K562 (cell line): ENCODE data around the gene HEMK1. TPM values are rescaled to one million over a fixed set of nuclear protein-coding genes. Genes with fewer than 3 reads are reported as not detected.
A peak's percentile ranks its signal among the peaks of the same experiment; 100 is the strongest.

Experiments
- ATAC-seq: fragments of 200-7000 bp; cut with Tn5 transposase; 3 replicates; pipeline ENCODE4 v1.9.1; 2020; ENCODE audit warnings: moderate library complexity
- BruUV-seq: library from RNA; stranded (reverse); fragments of 400-500 nt; replicated peaks from 2 replicates; lab custom pipeline; 2021; lab: Mats Ljungman, UMichigan
- CTCF ChIA-PET: fragments of 300-600 bp; formaldehyde crosslinking; extraction: SDS; loops from one replicate; lab custom pipeline; 2021; ENCODE audit warnings: low intra/inter-chr PET ratio; lab: Yijun Ruan, JAX
- POLR2A ChIA-PET: fragments of 300-600, 350-650 bp; sonication (Branson Sonifier 250); formaldehyde crosslinking; extraction: SDS; loops from one replicate; lab custom pipeline; 2021; ENCODE audit warnings: antibody characterized with exemption, inconsistent platforms; lab: Yijun Ruan, JAX
- DNase-seq, 4 experiments: peaks; one replicate each; pipeline versions ENCODE4 v3.0.0 to v3.0.0-alpha.2; 2011 to 2018; ENCODE audit warnings: low spot score in 3 of 4, mixed read lengths in 3 of 4; ENCODE audit errors: extremely low read depth in 1 of 4
- FAIRE-seq: peaks from 2 replicates; lab custom pipeline; 2011; peaks lifted over from hg19 to GRCh38; lab: Jason Lieb, UNC
- H2AFZ ChIP-seq: 2 replicates; pipeline ENCODE4 v1.6.0; 2011; ENCODE audit warnings: low read depth, low read length, control low read depth, inconsistent platforms
- H3K27ac ChIP-seq: fragments of 200-600 bp; 3 replicates; pipeline ENCODE4 v1.8.0; 2011; ENCODE audit warnings: low read depth, mild to moderate bottlenecking, control low read depth, inconsistent platforms, low read length, moderate library complexity, mixed read lengths; ENCODE audit errors: extremely low read depth
- H3K27me3 ChIP-seq, 2 experiments: fragments of 300-600 bp in 1 of 2; 2 replicates in 1 of 2; 3 replicates in 1 of 2; pipeline versions ENCODE4 v1.6.0 to v1.8.0; 2011; ENCODE audit warnings: inconsistent platforms in 2 of 2, low read length in 2 of 2, mild to moderate bottlenecking in 1 of 2, mixed read lengths in 1 of 2, moderate library complexity in 1 of 2; ENCODE audit not compliant: control insufficient read depth in 2 of 2, insufficient read depth in 2 of 2
- H3K36me3 ChIP-seq: fragments of 300-600 bp; 3 replicates; pipeline ENCODE4 v1.8.0; 2011; ENCODE audit warnings: mild to moderate bottlenecking, low read length, inconsistent platforms; ENCODE audit not compliant: control insufficient read depth, insufficient read depth
- H3K4me1 ChIP-seq, 2 experiments: fragments of 200-600 bp in 1 of 2; replicated peaks in 1 of 2; 2 replicates in 1 of 2; 3 replicates in 1 of 2; pipeline versions ENCODE4 v1.5.1 to v1.8.0; 2011; ENCODE audit warnings: inconsistent platforms in 2 of 2, low read length in 2 of 2, mild to moderate bottlenecking in 1 of 2, mixed read lengths in 1 of 2, moderate library complexity in 1 of 2; ENCODE audit not compliant: control insufficient read depth in 2 of 2, insufficient read depth in 2 of 2
- H3K4me2 ChIP-seq: 2 replicates; pipeline ENCODE4 v1.6.1; 2011; ENCODE audit warnings: low read length, control low read depth, inconsistent platforms, mixed read lengths; ENCODE audit not compliant: insufficient read depth
- H3K4me3 ChIP-seq: fragments of 200-600 bp; sonication (generic), shearing (Covaris generic); 2 replicates; pipeline ENCODE4 v1.5.1; 2016; ENCODE audit warnings: control low read depth, inconsistent platforms
- H3K79me2 ChIP-seq: fragments of 200-600 bp; 3 replicates; pipeline ENCODE4 v1.8.0; 2011; ENCODE audit warnings: low read length, inconsistent platforms; ENCODE audit not compliant: control insufficient read depth, insufficient read depth
- H3K9ac ChIP-seq, 2 experiments: 2 replicates each; pipeline versions ENCODE4 v1.6.0 to v1.6.1; 2011; ENCODE audit warnings: low read depth in 2 of 2, low read length in 2 of 2, control low read depth in 1 of 2, inconsistent platforms in 1 of 2, mild to moderate bottlenecking in 1 of 2, mixed read lengths in 1 of 2; ENCODE audit not compliant: insufficient read depth in 1 of 2
- H3K9me1 ChIP-seq: one replicate; pipeline ENCODE4 v1.6.0; 2011; ENCODE audit warnings: inconsistent platforms, mild to moderate bottlenecking, low read length, moderate library complexity; ENCODE audit not compliant: control insufficient read depth, insufficient read depth
- H3K9me3 ChIP-seq: replicated peaks from 2 replicates; pipeline ENCODE4 v1.5.1; 2011; ENCODE audit warnings: low read depth, low read length, inconsistent platforms; ENCODE audit not compliant: control insufficient read depth, insufficient read depth
- H4K20me1 ChIP-seq: replicated peaks from 2 replicates; pipeline ENCODE4 v1.6.1; 2011; ENCODE audit warnings: low read length, inconsistent platforms, mixed read lengths; ENCODE audit not compliant: control insufficient read depth, insufficient read depth
- DDX20 ChIP-seq: fragments of 450-650 bp; IDR thresholded peaks from 2 replicates; pipeline ENCODE4 v1.6.1; 2016; ENCODE audit warnings: missing genetic modification characterization, low read depth, mild to moderate bottlenecking, missing compliant biosample characterization, moderate library complexity
- SRSF9 ChIP-seq: fragments of 200-400 bp; formaldehyde crosslinking; IDR thresholded peaks from 2 replicates; pipeline ENCODE4 v1.6.1; 2017; ENCODE audit warnings: low read depth, low read length, borderline replicate concordance
- ZBTB12 ChIP-seq: fragments of 250-450 bp; sonication (Bioruptor Pico); IDR thresholded peaks from 2 replicates; pipeline ENCODE4 v1.4.0; 2020
- WGBS: fragments of 100-300 bp; shearing (Covaris generic); methylation state at CpG from one replicate; pipeline ENCODE4 v1.1.6; 2016; ENCODE audit warnings: low coverage, mixed read lengths; ENCODE audit not compliant: insufficient coverage; ENCODE audit errors: missing lambda C conversion rate; 5-methylcytosine and 5-hydroxymethylcytosine counted together
- in situ Hi-C: fragments of 300-500 bp; cut with MboI; formaldehyde crosslinking; loops from 4 replicates; pipeline ENCODE4 v1.15.0; 2018; ENCODE audit warnings: inconsistent platforms, mixed read lengths
- intact Hi-C: fragments of 100-400 bp; cut with micrococcal nuclease; formaldehyde crosslinking; loops from 2 replicates; pipeline ENCODE4 v1.14.2; 2022
- polyA plus RNA-seq, 8 experiments: library from polyadenylated mRNA; depleted of rRNA in 4 of 8; stranded (reverse) in 5 of 8; unstranded in 3 of 8; fragments of >200 nt; fragmentation: Nextera tagmentation in 2 of 8; fragmentation: Illumina TruSeq in 1 of 8; extraction: Ambion mirVana in 2 of 8; extraction: Trizol in 1 of 8; gene quantifications; 2 replicates each; pipeline versions ENCODE4 v1.2.1 to v1.2.3, GENCODE V29; 2011 to 2014; ENCODE audit warnings: inconsistent platforms in 1 of 8, missing spikeins in 1 of 8
- total RNA-seq, 7 experiments: library from RNA; depleted of rRNA in 6 of 7; stranded (reverse); fragments of >200 nt in 6 of 7; fragmentation: Illumina TruSeq in 2 of 7; extraction: Trizol in 2 of 7; gene quantifications; 2 replicates each; pipeline versions ENCODE4 v1.2.1 to v1.2.3, GENCODE V29; 2011 to 2021; ENCODE audit warnings: low replicate concordance in 1 of 7
- TF ChIP-seq, protein P1 (sequence below): fragments of 450-650 bp; formaldehyde crosslinking; IDR thresholded peaks from 2 replicates; pipeline ENCODE4 v1.4.0; 2020; ENCODE audit warnings: mild to moderate bottlenecking, mixed read lengths
- TF ChIP-seq, protein P2 (sequence below): sonication (generic); formaldehyde crosslinking; IDR thresholded peaks from 2 replicates; pipeline ENCODE4 v1.8.0; 2022; ENCODE audit warnings: mild to moderate bottlenecking, missing genetic modification reagents, borderline replicate concordance

HEMK1 gene
- total and polyA plus RNA-seq, 9 of the 15 experiments (the other 6 are each of a cell fraction or from before 2014, with no cell fraction given): 2.0 to 16.8 (median 11.4) TPM

DNA sequence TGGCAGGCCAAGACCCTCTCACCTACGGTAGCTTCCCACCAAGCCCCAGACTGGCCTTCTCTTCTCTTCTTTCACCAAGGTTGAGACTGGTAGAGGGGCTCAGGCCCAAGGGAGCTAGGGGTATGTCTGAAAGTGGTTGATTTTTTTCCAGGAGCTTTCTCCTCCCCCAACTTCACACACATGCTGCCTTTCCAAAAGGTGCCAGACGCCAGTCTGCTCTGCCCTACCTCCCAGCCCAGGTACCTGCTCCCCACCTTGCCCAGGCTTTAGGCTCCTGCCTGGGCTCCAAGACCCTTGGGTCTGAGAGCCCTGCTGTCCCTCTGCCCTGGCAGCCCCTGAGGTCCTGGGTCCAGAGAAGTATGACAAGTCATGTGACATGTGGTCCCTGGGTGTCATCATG is 76.1 kb downstream of the HEMK1 start:
- in situ Hi-C loops: loop anchor here (25.0 kb wide), 1 partner anchor 1042 kb away; no protein-coding TSS in a partner anchor
- Histone ChIP-seq H3K9ac (no peak overlapping the region), H3K4me3 (no peak overlapping the region), H3K4me1 (peaks cover 0 to 4% of the 10 kb centered on the region in 2 experiments; a peak in 2 of 5 replicates), H3K27me3 (no peaks in the 10 kb centered on the region), H3K4me2 (no peak overlapping the region), H2AFZ (no peak overlapping the region), H4K20me1 (no peaks in the 10 kb centered on the region), H3K79me2 (no peaks in the 10 kb centered on the region), H3K9me3 (no peaks in the 10 kb centered on the region), H3K9me1 (no peaks in the 10 kb centered on the region), H3K27ac (no peak overlapping the region), H3K36me3 (peaks cover 66% of the 10 kb centered on the region; the same call in 2 of the 3 replicates)
- no peak for ATAC-seq
- DNase-seq: no peak
- 80% methylated on average over 1 of the region's 2 CpGs for WGBS
- POLR2A ChIA-PET: no interaction called here
- intact Hi-C loops: no loop called here
- BruUV-seq: no TSS peak
- CTCF ChIA-PET: no interaction called here
- FAIRE-seq: no peak
- TF ChIP-seq, protein P1, sequence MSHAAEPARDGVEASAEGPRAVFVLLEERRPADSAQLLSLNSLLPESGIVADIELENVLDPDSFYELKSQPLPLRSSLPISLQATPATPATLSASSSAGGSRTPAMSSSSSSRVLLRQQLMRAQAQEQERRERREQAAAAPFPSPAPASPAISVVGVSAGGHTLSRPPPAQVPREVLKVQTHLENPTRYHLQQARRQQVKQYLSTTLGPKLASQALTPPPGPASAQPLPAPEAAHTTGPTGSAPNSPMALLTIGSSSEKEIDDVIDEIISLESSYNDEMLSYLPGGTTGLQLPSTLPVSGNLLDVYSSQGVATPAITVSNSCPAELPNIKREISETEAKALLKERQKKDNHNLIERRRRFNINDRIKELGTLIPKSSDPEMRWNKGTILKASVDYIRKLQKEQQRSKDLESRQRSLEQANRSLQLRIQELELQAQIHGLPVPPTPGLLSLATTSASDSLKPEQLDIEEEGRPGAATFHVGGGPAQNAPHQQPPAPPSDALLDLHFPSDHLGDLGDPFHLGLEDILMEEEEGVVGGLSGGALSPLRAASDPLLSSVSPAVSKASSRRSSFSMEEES (CRISPR knock-in tag): peak; percentile 19; the same call in 1 of the 2 replicates
- TF ChIP-seq DDX20 (no peak), ZBTB12 (CRISPR knock-in tag) (no peak), SRSF9 (no peak)
- TF ChIP-seq, protein P2, sequence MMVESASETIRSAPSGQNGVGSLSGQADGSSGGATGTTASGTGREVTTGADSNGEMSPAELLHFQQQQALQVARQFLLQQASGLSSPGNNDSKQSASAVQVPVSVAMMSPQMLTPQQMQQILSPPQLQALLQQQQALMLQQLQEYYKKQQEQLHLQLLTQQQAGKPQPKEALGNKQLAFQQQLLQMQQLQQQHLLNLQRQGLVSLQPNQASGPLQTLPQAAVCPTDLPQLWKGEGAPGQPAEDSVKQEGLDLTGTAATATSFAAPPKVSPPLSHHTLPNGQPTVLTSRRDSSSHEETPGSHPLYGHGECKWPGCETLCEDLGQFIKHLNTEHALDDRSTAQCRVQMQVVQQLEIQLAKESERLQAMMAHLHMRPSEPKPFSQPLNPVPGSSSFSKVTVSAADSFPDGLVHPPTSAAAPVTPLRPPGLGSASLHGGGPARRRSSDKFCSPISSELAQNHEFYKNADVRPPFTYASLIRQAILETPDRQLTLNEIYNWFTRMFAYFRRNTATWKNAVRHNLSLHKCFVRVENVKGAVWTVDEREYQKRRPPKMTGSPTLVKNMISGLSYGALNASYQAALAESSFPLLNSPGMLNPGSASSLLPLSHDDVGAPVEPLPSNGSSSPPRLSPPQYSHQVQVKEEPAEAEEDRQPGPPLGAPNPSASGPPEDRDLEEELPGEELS (CRISPR knock-in tag): no peak

Other genes with a start within 250 kb of the HEMK1 start
Only the 7 nearest of the 12 such genes appear.
- 13.8 and 18.8 TPM in 2 replicates for gene CYB561D2, start 218.7 kb upstream of the HEMK1 start, total RNA-seq (2014; rRNA removed)
- gene CYB561D2, start 218.7 kb upstream of the HEMK1 start, total RNA-seq (2014; rRNA removed; fragmentation: Illumina TruSeq; extraction: Trizol): 5.1 and 8.9 TPM in 2 replicates
- 9.4 and 10.0 TPM in 2 replicates for gene CYB561D2, start 218.7 kb upstream of the HEMK1 start, total RNA-seq (2015; rRNA removed; fragmentation: Illumina TruSeq; extraction: Trizol)
- 13.6 and 15.1 TPM in 2 replicates for gene CYB561D2, start 218.7 kb upstream of the HEMK1 start, total RNA-seq (2021)
- 12.3 and 15.3 TPM in 2 replicates for gene CYB561D2, start 218.7 kb upstream of the HEMK1 start, polyA plus RNA-seq (2011; rRNA removed)
- 6.4 and 10.0 TPM in 2 replicates for gene CYB561D2, start 218.7 kb upstream of the HEMK1 start, polyA plus RNA-seq (2014; fragmentation: Illumina TruSeq; extraction: Trizol)
- gene CYB561D2, start 218.7 kb upstream of the HEMK1 start, polyA plus RNA-seq (2014; fragmentation: Nextera tagmentation; extraction: Ambion mirVana): 1 to 10 TPM; 4.2 to 9.1 TPM
- gene CYB561D2, start 218.7 kb upstream of the HEMK1 start, polyA plus RNA-seq (2014; rRNA removed): 13.6 and 16.6 TPM in 2 replicates
- gene TMEM115, start 210.0 kb upstream of the HEMK1 start, total RNA-seq (2014; rRNA removed): 26.9 and 31.3 TPM in 2 replicates
- 4.0 and 5.9 TPM in 2 replicates for gene TMEM115, start 210.0 kb upstream of the HEMK1 start, total RNA-seq (2014; rRNA removed; fragmentation: Illumina TruSeq; extraction: Trizol)
- gene TMEM115, start 210.0 kb upstream of the HEMK1 start, total RNA-seq (2015; rRNA removed; fragmentation: Illumina TruSeq; extraction: Trizol): 14.1 and 14.4 TPM in 2 replicates
- 22.5 and 24.8 TPM in 2 replicates for gene TMEM115, start 210.0 kb upstream of the HEMK1 start, total RNA-seq (2021)
- 8.3 and 13.0 TPM in 2 replicates for gene TMEM115, start 210.0 kb upstream of the HEMK1 start, polyA plus RNA-seq (2011; rRNA removed)
- gene TMEM115, start 210.0 kb upstream of the HEMK1 start, polyA plus RNA-seq (2014; fragmentation: Illumina TruSeq; extraction: Trizol): 16.3 and 16.5 TPM in 2 replicates
- gene TMEM115, start 210.0 kb upstream of the HEMK1 start, polyA plus RNA-seq (2014; fragmentation: Nextera tagmentation; extraction: Ambion mirVana): 1 to 10 TPM; 1.6 to 2.7 TPM
- gene TMEM115, start 210.0 kb upstream of the HEMK1 start, polyA plus RNA-seq (2014; rRNA removed): 17.1 and 17.3 TPM in 2 replicates
- 0.36 TPM in 1 of 2 replicates, not detected in the other for gene CACNA2D2, start 65.9 kb upstream of the HEMK1 start, total RNA-seq (2014; rRNA removed)
- 0.15 TPM in 1 of 2 replicates, not detected in the other for gene CACNA2D2, start 65.9 kb upstream of the HEMK1 start, total RNA-seq (2014; rRNA removed; fragmentation: Illumina TruSeq; extraction: Trizol)
- 0.08 and 0.11 TPM in 2 replicates for gene CACNA2D2, start 65.9 kb upstream of the HEMK1 start, total RNA-seq (2015; rRNA removed; fragmentation: Illumina TruSeq; extraction: Trizol)
- 0.36 and 0.58 TPM in 2 replicates for gene CACNA2D2, start 65.9 kb upstream of the HEMK1 start, total RNA-seq (2021)
- 0.32 and 0.61 TPM in 2 replicates for gene CACNA2D2, start 65.9 kb upstream of the HEMK1 start, polyA plus RNA-seq (2011; rRNA removed)
- gene CACNA2D2, start 65.9 kb upstream of the HEMK1 start, polyA plus RNA-seq (2014; fragmentation: Illumina TruSeq; extraction: Trizol): 0.30 and 0.58 TPM in 2 replicates
- not detected for gene CACNA2D2, start 65.9 kb upstream of the HEMK1 start, polyA plus RNA-seq (2014; fragmentation: Nextera tagmentation; extraction: Ambion mirVana)
- 0.27 and 0.57 TPM in 2 replicates for gene CACNA2D2, start 65.9 kb upstream of the HEMK1 start, polyA plus RNA-seq (2014; rRNA removed)
- 0.95 and 1.3 TPM in 2 replicates for gene C3orf18, start 1.8 kb upstream of the HEMK1 start, total RNA-seq (2014; rRNA removed)
- gene C3orf18, start 1.8 kb upstream of the HEMK1 start, total RNA-seq (2014; rRNA removed; fragmentation: Illumina TruSeq; extraction: Trizol): 0.83 and 1.1 TPM in 2 replicates
- gene C3orf18, start 1.8 kb upstream of the HEMK1 start, total RNA-seq (2015; rRNA removed; fragmentation: Illumina TruSeq; extraction: Trizol): 0.94 and 1.4 TPM in 2 replicates
- gene C3orf18, start 1.8 kb upstream of the HEMK1 start, total RNA-seq (2021): 0.65 and 2.0 TPM in 2 replicates
- 2.3 and 3.9 TPM in 2 replicates for gene C3orf18, start 1.8 kb upstream of the HEMK1 start, polyA plus RNA-seq (2011; rRNA removed)
- 0.91 and 1.5 TPM in 2 replicates for gene C3orf18, start 1.8 kb upstream of the HEMK1 start, polyA plus RNA-seq (2014; fragmentation: Illumina TruSeq; extraction: Trizol)
- gene C3orf18, start 1.8 kb upstream of the HEMK1 start, polyA plus RNA-seq (2014; fragmentation: Nextera tagmentation; extraction: Ambion mirVana): under 1 TPM; 0.01 to 0.14 TPM
- 0.38 and 0.82 TPM in 2 replicates for gene C3orf18, start 1.8 kb upstream of the HEMK1 start, polyA plus RNA-seq (2014; rRNA removed)
- 18.3 and 34.5 TPM in 2 replicates for gene CISH, start 42.3 kb downstream of the HEMK1 start, total RNA-seq (2014; rRNA removed)
- gene CISH, start 42.3 kb downstream of the HEMK1 start, total RNA-seq (2014; rRNA removed; fragmentation: Illumina TruSeq; extraction: Trizol): 5.1 and 6.9 TPM in 2 replicates
- 12.8 and 15.2 TPM in 2 replicates for gene CISH, start 42.3 kb downstream of the HEMK1 start, total RNA-seq (2015; rRNA removed; fragmentation: Illumina TruSeq; extraction: Trizol)
- 47.7 and 48.8 TPM in 2 replicates for gene CISH, start 42.3 kb downstream of the HEMK1 start, total RNA-seq (2021)
- gene CISH, start 42.3 kb downstream of the HEMK1 start, polyA plus RNA-seq (2011; rRNA removed): 24.8 and 59.4 TPM in 2 replicates
- 41.9 and 52.8 TPM in 2 replicates for gene CISH, start 42.3 kb downstream of the HEMK1 start, polyA plus RNA-seq (2014; fragmentation: Illumina TruSeq; extraction: Trizol)
- 1 to 10 TPM; 1.7 to 3.5 TPM for gene CISH, start 42.3 kb downstream of the HEMK1 start, polyA plus RNA-seq (2014; fragmentation: Nextera tagmentation; extraction: Ambion mirVana)
- 29.2 and 38.1 TPM in 2 replicates for gene CISH, start 42.3 kb downstream of the HEMK1 start, polyA plus RNA-seq (2014; rRNA removed)
- gene MAPKAPK3, start 47.6 kb downstream of the HEMK1 start, total RNA-seq (2014; rRNA removed): 43.3 and 51.5 TPM in 2 replicates
- gene MAPKAPK3, start 47.6 kb downstream of the HEMK1 start, total RNA-seq (2014; rRNA removed; fragmentation: Illumina TruSeq; extraction: Trizol): 29.9 and 33.3 TPM in 2 replicates
- gene MAPKAPK3, start 47.6 kb downstream of the HEMK1 start, total RNA-seq (2015; rRNA removed; fragmentation: Illumina TruSeq; extraction: Trizol): 40.0 and 41.2 TPM in 2 replicates
- 49.6 and 55.1 TPM in 2 replicates for gene MAPKAPK3, start 47.6 kb downstream of the HEMK1 start, total RNA-seq (2021)
- 56.4 and 60.2 TPM in 2 replicates for gene MAPKAPK3, start 47.6 kb downstream of the HEMK1 start, polyA plus RNA-seq (2011; rRNA removed)
- 54.0 and 55.2 TPM in 2 replicates for gene MAPKAPK3, start 47.6 kb downstream of the HEMK1 start, polyA plus RNA-seq (2014; fragmentation: Illumina TruSeq; extraction: Trizol)
- 10 to 100 TPM in 1 of 2 experiments, 1 to 10 TPM in 1; 8.0 to 12.2 TPM for gene MAPKAPK3, start 47.6 kb downstream of the HEMK1 start, polyA plus RNA-seq (2014; fragmentation: Nextera tagmentation; extraction: Ambion mirVana)
- gene MAPKAPK3, start 47.6 kb downstream of the HEMK1 start, polyA plus RNA-seq (2014; rRNA removed): 34.5 and 47.2 TPM in 2 replicates
- gene DOCK3, start 105.4 kb downstream of the HEMK1 start, total RNA-seq (2014; rRNA removed): under 0.01 TPM in 1 of 2 replicates, not detected in the other
- gene DOCK3, start 105.4 kb downstream of the HEMK1 start, total RNA-seq (2014; rRNA removed; fragmentation: Illumina TruSeq; extraction: Trizol): under 0.01 TPM in 1 of 2 replicates, not detected in the other
- 0.04 TPM in 1 of 2 replicates, not detected in the other for gene DOCK3, start 105.4 kb downstream of the HEMK1 start, total RNA-seq (2015; rRNA removed; fragmentation: Illumina TruSeq; extraction: Trizol)
- 0.02 TPM in 2 replicates for gene DOCK3, start 105.4 kb downstream of the HEMK1 start, total RNA-seq (2021)
- gene DOCK3, start 105.4 kb downstream of the HEMK1 start, polyA plus RNA-seq (2011; rRNA removed): 0.01 and 0.03 TPM in 2 replicates
- gene DOCK3, start 105.4 kb downstream of the HEMK1 start, polyA plus RNA-seq (2014; fragmentation: Illumina TruSeq; extraction: Trizol): not detected in 2 replicates
- gene DOCK3, start 105.4 kb downstream of the HEMK1 start, polyA plus RNA-seq (2014; fragmentation: Nextera tagmentation; extraction: Ambion mirVana): under 1 TPM; 0.01 TPM
- gene DOCK3, start 105.4 kb downstream of the HEMK1 start, polyA plus RNA-seq (2014; rRNA removed): 0.03 TPM in 1 of 2 replicates, not detected in the other